ENCODE measurements around the gene GBX2.

GRCh38 chr2:236196366-236196765, 28.2 kb upstream of the GBX2 start:
- TF ChIP-seq CTCF (IDR thresholded peaks at IDR 0.05; ENCODE audit: insufficient read depth, low read length) (no peak), REST (IDR thresholded peaks at IDR 0.05; ENCODE audit: insufficient replicate concordance, low read depth) (no peak), GABPA (IDR thresholded peaks at IDR 0.05; ENCODE audit: low read depth) (no peak)
